H1 (cell line): ENCODE measurements around the gene MIPEP. TPM values are rescaled to one million over a fixed set of nuclear protein-coding genes. Genes with fewer than 3 reads are reported as not detected.

Experiments
- CTCF ChIA-PET: fragments of 300-600 bp; sonication (Branson Sonifier 250); formaldehyde crosslinking; loops from one replicate; lab custom pipeline; 2021; ENCODE audit not compliant: partially characterized antibody; lab: Charles Lee
- POLR2A ChIA-PET: fragments of 300-600 bp; sonication (Branson Sonifier 250); formaldehyde crosslinking; loops from one replicate; lab custom pipeline; 2021; ENCODE audit warnings: inconsistent platforms; ENCODE audit not compliant: partially characterized antibody; lab: Charles Lee
- DNase-seq, 2 experiments: peaks; one replicate each; pipeline versions ENCODE4 v3.0.0 to v3.0.0-alpha.2; 2010 to 2022; ENCODE audit warnings: low spot score in 2 of 2, low read depth in 1 of 2, mixed read lengths in 1 of 2
- FAIRE-seq: peaks from 2 replicates; lab custom pipeline; 2011; peaks lifted over from hg19 to GRCh38; lab: Jason Lieb, UNC
- H2AFZ ChIP-seq: 2 replicates; pipeline ENCODE4 v1.8.1; 2012; ENCODE audit warnings: low read length, inconsistent platforms
- H2AK5ac ChIP-seq: 2 replicates; pipeline ENCODE4 v1.6.1; 2013; ENCODE audit warnings: low read depth, low read length
- H2BK120ac ChIP-seq: replicated peaks from 2 replicates; pipeline ENCODE3; 2013; ENCODE audit warnings: low read depth, low read length, inconsistent platforms
- H2BK12ac ChIP-seq: 2 replicates; pipeline ENCODE4 v1.6.1; 2013; ENCODE audit warnings: low read depth, low read length
- H2BK15ac ChIP-seq: 2 replicates; pipeline ENCODE4 v1.6.1; 2013; ENCODE audit warnings: low read length
- H2BK20ac ChIP-seq: 2 replicates; pipeline ENCODE4 v1.6.1; 2013; ENCODE audit warnings: low read length
- H2BK5ac ChIP-seq: 2 replicates; pipeline ENCODE4 v1.6.1; 2013; ENCODE audit warnings: low read depth, low read length
- H3K14ac ChIP-seq: 2 replicates; pipeline ENCODE4 v1.6.1; 2013; ENCODE audit warnings: inconsistent platforms; ENCODE audit not compliant: insufficient read length
- H3K18ac ChIP-seq: 2 replicates; pipeline ENCODE4 v1.6.1; 2013; ENCODE audit warnings: low read length; ENCODE audit errors: extremely low read depth
- H3K23ac ChIP-seq: 2 replicates; pipeline ENCODE4 v1.6.1; 2013; ENCODE audit warnings: inconsistent platforms; ENCODE audit not compliant: insufficient read length
- H3K23me2 ChIP-seq: 2 replicates; pipeline ENCODE4 v1.6.1; 2013; ENCODE audit warnings: low read depth, low read length
- H3K27ac ChIP-seq: 2 replicates; pipeline ENCODE4 v1.6.1; 2011; ENCODE audit warnings: low read depth, low read length, inconsistent platforms
- H3K27me3 ChIP-seq, 4 experiments: replicated peaks in 1 of 4; 1 replicate in 1 of 4; 2 replicates in 3 of 4; pipeline versions ENCODE4 v1.6.1 to v1.8.1; 2011 to 2013; ENCODE audit warnings: low read length in 3 of 4, mild to moderate bottlenecking in 3 of 4, inconsistent platforms in 2 of 4, mixed read lengths in 2 of 4, moderate library complexity in 1 of 4; ENCODE audit not compliant: control insufficient read depth in 3 of 4, insufficient read depth in 3 of 4; ENCODE audit errors: extremely low read depth in 1 of 4
- H3K36me3 ChIP-seq, 4 experiments: 2 replicates each; pipeline versions ENCODE4 v1.6.1 to v1.8.1; 2011 to 2013; ENCODE audit warnings: mild to moderate bottlenecking in 4 of 4, low read length in 3 of 4, moderate library complexity in 2 of 4, control low read depth in 1 of 4, inconsistent platforms in 1 of 4; ENCODE audit not compliant: insufficient read depth in 4 of 4, control insufficient read depth in 2 of 4
- H3K4ac ChIP-seq: replicated peaks from 2 replicates; pipeline ENCODE3; 2013; ENCODE audit warnings: low read length, low read depth, mixed read lengths, inconsistent platforms; ENCODE audit not compliant: insufficient read length
- H3K4me1 ChIP-seq, 4 experiments: replicated peaks in 1 of 4; 1 replicate in 1 of 4; 2 replicates in 3 of 4; pipeline versions ENCODE4 v1.6.1 to v1.8.1; 2011 to 2013; ENCODE audit warnings: low read length in 3 of 4, inconsistent platforms in 2 of 4, mixed read lengths in 1 of 4; ENCODE audit not compliant: insufficient read depth in 4 of 4, control insufficient read depth in 3 of 4
- H3K4me2 ChIP-seq, 2 experiments: 2 replicates each; pipeline versions ENCODE4 v1.6.1 to v1.8.1; 2011 to 2013; ENCODE audit warnings: low read depth in 2 of 2, low read length in 2 of 2, control low read depth in 1 of 2, inconsistent platforms in 1 of 2, mild to moderate bottlenecking in 1 of 2; ENCODE audit not compliant: insufficient read depth in 1 of 2
- H3K4me3 ChIP-seq, 4 experiments: fragments of 200-600, 300-600 bp in 1 of 4; sonication (generic), shearing (Covaris generic), sonication (Bioruptor Twin) in 1 of 4; 2 replicates each; pipeline versions ENCODE4 v1.5.1 to v1.8.1; 2011 to 2016; ENCODE audit warnings: low read length in 4 of 4, low read depth in 3 of 4, control low read depth in 2 of 4, inconsistent platforms in 2 of 4, mild to moderate bottlenecking in 2 of 4, mixed read lengths in 1 of 4, moderate library complexity in 1 of 4; ENCODE audit not compliant: insufficient read depth in 2 of 4; ENCODE audit errors: extremely low read depth in 1 of 4
- H3K56ac ChIP-seq: replicated peaks from 2 replicates; pipeline ENCODE3; 2013; ENCODE audit warnings: low read depth, mild to moderate bottlenecking, mixed read lengths, low read length, inconsistent platforms; ENCODE audit not compliant: insufficient read length
- H3K79me1 ChIP-seq: 2 replicates; pipeline ENCODE4 v1.6.1; 2013; ENCODE audit warnings: low read depth, low read length, control low read depth
- H3K79me2 ChIP-seq, 2 experiments: 2 replicates each; pipeline versions ENCODE4 v1.6.1 to v1.8.1; 2012 to 2013; ENCODE audit warnings: low read length in 2 of 2, mild to moderate bottlenecking in 2 of 2, inconsistent platforms in 1 of 2; ENCODE audit not compliant: insufficient read depth in 2 of 2, control insufficient read depth in 1 of 2
- H3K9ac ChIP-seq, 4 experiments: replicated peaks in 1 of 4; 1 replicate in 1 of 4; 2 replicates in 3 of 4; pipeline versions ENCODE4 v1.6.1 to v1.8.1; 2011 to 2013; ENCODE audit warnings: low read depth in 3 of 4, low read length in 3 of 4, control low read depth in 2 of 4, mild to moderate bottlenecking in 2 of 4, moderate library complexity in 2 of 4, inconsistent platforms in 1 of 4; ENCODE audit errors: extremely low read depth in 1 of 4
- H3K9me3 ChIP-seq, 2 experiments: 2 replicates each; pipeline versions ENCODE4 v1.6.1 to v1.8.1; 2012 to 2013; ENCODE audit warnings: mild to moderate bottlenecking in 2 of 2, moderate library complexity in 2 of 2, control low read depth in 1 of 2, inconsistent platforms in 1 of 2, low read depth in 1 of 2, low read length in 1 of 2, mixed read lengths in 1 of 2; ENCODE audit not compliant: insufficient read depth in 2 of 2
- H4K20me1 ChIP-seq, 2 experiments: replicated peaks in 1 of 2; 2 replicates each; pipeline versions ENCODE3 to v1.8.1; 2011 to 2013; ENCODE audit warnings: inconsistent platforms in 2 of 2, low read length in 2 of 2, mild to moderate bottlenecking in 1 of 2; ENCODE audit not compliant: insufficient read depth in 2 of 2, control insufficient read depth in 1 of 2
- H4K5ac ChIP-seq: 2 replicates; pipeline ENCODE4 v1.6.1; 2013; ENCODE audit warnings: low read length, low read depth, mixed read lengths, inconsistent platforms; ENCODE audit not compliant: insufficient read length
- H4K8ac ChIP-seq: 2 replicates; pipeline ENCODE4 v1.8.0; 2013; ENCODE audit warnings: mild to moderate bottlenecking, moderate library complexity, low read length, inconsistent platforms; ENCODE audit not compliant: insufficient read depth; ENCODE audit errors: extremely low read depth
- H4K91ac ChIP-seq: replicated peaks from 2 replicates; pipeline ENCODE3; 2013; ENCODE audit warnings: low read length, mixed read lengths, inconsistent platforms; ENCODE audit not compliant: insufficient read length
- ASH2L ChIP-seq: fragments of 200-600, 300-600 bp; sonication (generic); IDR thresholded peaks from one replicate; pipeline ENCODE4 v1.7.1; 2017; ENCODE audit warnings: low read length
- HDAC2 ChIP-seq, 2 experiments: fragments of 300-600 bp in 1 of 2; sonication (generic) in 1 of 2; IDR thresholded peaks; 2 replicates each; pipeline ENCODE4 v1.6.1; 2011 to 2012; ENCODE audit warnings: low read depth in 2 of 2, low read length in 2 of 2, mild to moderate bottlenecking in 2 of 2, moderate library complexity in 2 of 2, borderline replicate concordance in 1 of 2, inconsistent platforms in 1 of 2
- JUN ChIP-seq: IDR thresholded peaks from 2 replicates; pipeline ENCODE4 v1.6.1; 2011; ENCODE audit warnings: low read depth, mild to moderate bottlenecking, improper control_type of control experiment, low read length
- ZNF274 ChIP-seq: IDR thresholded peaks from 2 replicates; pipeline ENCODE4 v1.7.0; 2012; ENCODE audit warnings: low read length, borderline replicate concordance; ENCODE audit errors: extremely low read depth
- WGBS, 2 experiments: shearing (Covaris generic) in 1 of 2; methylation state at CpG; one replicate each; pipeline versions ENCODE4 v1.1.6 to v1.1.7; 2013 to 2015; ENCODE audit warnings: low lambda C conversion rate in 2 of 2, mixed read lengths in 2 of 2, inconsistent platforms in 1 of 2, low coverage in 1 of 2, missing lambda C conversion rate in 1 of 2; ENCODE audit not compliant: insufficient replicate concordance in 2 of 2, insufficient coverage in 1 of 2, insufficient read length in 1 of 2; ENCODE audit errors: extremely low coverage in 1 of 2, missing lambda C conversion rate in 1 of 2; 5-methylcytosine and 5-hydroxymethylcytosine counted together
- polyA plus RNA-seq, 7 experiments: library from polyadenylated mRNA; depleted of rRNA in 3 of 7; stranded (reverse) in 5 of 7; unstranded in 2 of 7; fragments of >200 nt in 5 of 7; fragments of 200-250 nt in 2 of 7; gene quantifications; 1 replicate in 5 of 7; 2 replicates in 1 of 7; 4 replicates in 1 of 7; pipeline versions ENCODE4 v1.2.1 to v1.2.3, GENCODE V29; 2011 to 2013; ENCODE audit warnings: missing spikeins in 2 of 7, mixed read lengths in 2 of 7
- total RNA-seq: library from RNA; stranded (reverse); fragmentation: NEBNext Ultra II Directional; extraction: Animal tissue kit (Norgen Biotek cat#: 25700); gene quantifications from 2 replicates; pipeline ENCODE4 v1.2.1, GENCODE V29; 2021

MIPEP gene
- total and polyA plus RNA-seq, 2 of the 8 experiments (the other 6 are each of a cell fraction or from before 2014, with no cell fraction given): 24.0 to 24.2 TPM

GRCh38 chr13:23912469-23912868 is 23.3 kb upstream of the MIPEP start:
- H3K79me1 ChIP-seq: no peaks in the 10 kb centered on the region
- POLR2A ChIA-PET: no interaction called here
- no peak overlapping the region for H2BK5ac ChIP-seq
- H3K18ac ChIP-seq: no peak overlapping the region
- H4K5ac ChIP-seq: no peak overlapping the region
- no peak for TF ChIP-seq JUN
- TF ChIP-seq ASH2L: no peak
- TF ChIP-seq ZNF274: no peak
- no peak for TF ChIP-seq HDAC2 (IDR thresholded peaks at IDR 0.05; ENCODE audit: borderline replicate concordance in 1 of 2, low read depth in 2 of 2, low read length in 2 of 2)
- no peak overlapping the region for H3K4ac ChIP-seq
- FAIRE-seq: no peak
- H3K27me3 ChIP-seq: no peaks in the 10 kb centered on the region
- no peak overlapping the region for H3K14ac ChIP-seq
- no peaks in the 10 kb centered on the region for H3K79me2 ChIP-seq
- H3K9ac ChIP-seq: no peak overlapping the region
- H2BK15ac ChIP-seq: no peak overlapping the region
- H3K9me3 ChIP-seq: no peaks in the 10 kb centered on the region
- H4K91ac ChIP-seq: no peak overlapping the region
- no peaks in the 10 kb centered on the region for H3K36me3 ChIP-seq
- peaks cover 0 to 3% (median 0%) of the 10 kb centered on the region in 4 experiments; a peak in 3 of 7 replicates for H3K4me1 ChIP-seq
- DNase-seq: no peak
- no peak overlapping the region for H3K4me3 ChIP-seq
- H2BK120ac ChIP-seq: no peak overlapping the region
- H2AK5ac ChIP-seq: no peak overlapping the region
- no peak overlapping the region for H3K27ac ChIP-seq
- H4K8ac ChIP-seq: no peak overlapping the region
- no peak overlapping the region for H2BK20ac ChIP-seq
- H3K4me2 ChIP-seq: no peak overlapping the region
- H2BK12ac ChIP-seq: no peak overlapping the region
- H3K23ac ChIP-seq: no peak overlapping the region
- no peaks in the 10 kb centered on the region for H4K20me1 ChIP-seq
- no peak overlapping the region for H2AFZ ChIP-seq
- 85 to 100% methylated on average over 1 of the region's 1 CpG for WGBS, 2 experiments
- CTCF ChIA-PET: no interaction called here
- no peak overlapping the region for H3K56ac ChIP-seq
- H3K23me2 ChIP-seq: no peaks in the 10 kb centered on the region
